ENCODE results near the gene ACP5. TPM values are rescaled to one million over a fixed set of nuclear protein-coding genes. Genes with fewer than 3 reads are reported as not detected.

ACP5 gene
- total RNA-seq, 2 donors from 2014 or later = 20.3 to 30.0 TPM

DNA sequence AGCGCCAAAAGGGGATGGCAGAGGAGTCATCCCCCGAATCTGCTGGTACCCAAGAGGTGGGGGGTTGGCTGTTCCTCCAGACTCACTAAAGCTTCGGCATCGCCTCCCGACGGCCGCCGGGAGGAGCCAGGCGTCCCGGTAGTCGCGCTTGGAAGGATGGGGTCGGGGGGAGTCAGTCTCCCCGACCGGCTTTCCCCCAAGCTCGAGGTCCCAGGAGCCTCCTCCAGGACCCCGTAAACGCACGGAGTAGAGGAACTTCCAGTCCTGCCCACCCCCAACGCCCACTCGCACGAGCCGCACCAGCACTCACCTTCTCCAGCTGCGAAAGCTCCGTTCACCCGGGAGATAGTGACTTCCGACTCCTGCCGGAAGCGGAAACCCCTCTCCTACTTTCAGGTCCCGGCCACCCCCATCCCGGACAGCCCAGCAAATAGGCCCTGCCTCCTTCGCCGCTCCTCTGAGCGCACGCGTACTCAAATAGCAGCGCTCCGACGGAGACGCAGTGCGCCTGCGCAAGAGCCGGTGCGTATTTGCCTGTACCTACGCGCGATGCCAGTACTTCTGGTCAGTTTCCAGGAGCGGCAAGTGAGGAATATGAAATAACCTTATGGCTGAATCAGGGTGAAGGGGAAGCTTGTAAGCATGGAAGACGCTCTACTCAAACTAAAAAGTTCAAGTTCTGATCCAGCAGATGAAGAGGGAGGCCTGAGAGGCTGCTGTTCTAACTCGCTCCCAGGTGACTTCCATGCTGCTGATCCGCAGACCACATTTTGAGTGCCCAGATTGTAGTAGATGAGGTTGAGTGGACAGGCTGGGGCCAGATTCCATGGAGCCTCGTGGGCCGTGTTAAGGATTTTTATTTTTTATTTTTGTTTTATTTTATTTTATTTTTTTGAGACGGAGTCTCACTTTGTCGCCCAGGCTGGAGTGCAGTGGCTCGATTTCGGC lies 18.3 kb downstream of the ACP5 start, which contains the start of gene ELOF1:
ELOF1 (minus strand) TSS at position 350 of the 948 bp plus-strand sequence. CDS start 4,883 bp downstream, outside the sequence.
- DNase-seq (ENCODE audit: low spot score in 2 of 2) (peak; percentile 97 to 99), ATAC-seq (peak; percentile 92 to 95)
- H3K36me3 Mint-ChIP-seq = peaks cover 21% of the 10 kb centered on the region in 2 donors
- H3K27ac Mint-ChIP-seq = peak within 1 kb of the TSS; percentile 95 to 98
- no peaks in the 10 kb centered on the region for H3K9me3 Mint-ChIP-seq

DNA sequence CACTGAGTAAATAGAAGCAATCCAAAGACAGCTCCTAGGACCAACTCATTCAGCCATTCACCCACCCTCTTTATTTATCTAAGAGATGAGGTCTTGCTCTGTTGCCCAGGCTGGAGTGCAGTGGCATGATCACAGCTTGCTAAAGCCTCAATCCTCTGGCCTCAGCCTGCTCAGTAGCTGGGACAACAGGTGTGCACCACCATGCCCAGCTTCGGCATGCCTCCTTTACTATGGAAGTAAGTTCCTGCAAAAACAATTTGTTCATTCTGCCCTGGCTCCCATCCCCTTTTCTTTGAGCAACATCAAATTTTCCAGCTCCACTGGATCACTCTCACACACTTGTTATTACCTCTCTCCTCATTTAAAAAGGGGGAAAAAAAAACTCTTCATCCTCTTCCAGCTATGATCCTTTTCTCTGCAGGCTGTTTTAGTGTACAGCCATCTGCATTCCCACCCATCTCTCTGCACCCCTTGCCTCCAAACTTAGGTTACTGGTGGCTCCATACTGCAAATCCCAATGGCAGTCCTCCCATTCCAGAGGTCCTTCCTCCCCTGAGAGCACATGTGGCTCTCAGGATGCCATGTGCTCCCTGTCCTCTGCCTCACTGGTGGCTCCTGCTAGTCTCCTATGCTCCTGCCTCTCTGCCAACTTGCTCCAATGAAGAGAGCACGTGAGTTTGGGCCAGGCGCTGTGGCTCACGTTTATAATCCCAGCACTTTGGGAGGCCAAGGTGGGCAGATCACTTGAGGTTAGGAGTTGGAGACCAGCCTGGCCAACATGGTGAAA lies 20.6 kb downstream of the ACP5 start:
- H3K27ac Mint-ChIP-seq = peak overlapping the region; percentile 23 to 52
- no peaks in the 10 kb centered on the region for H3K9me3 Mint-ChIP-seq
- ATAC-seq = no peak
- H3K36me3 Mint-ChIP-seq = peaks cover 21% of the 10 kb centered on the region in 2 donors
- no peak for DNase-seq (ENCODE audit: low spot score in 2 of 2)

- Mint-ChIP-seq H3K9me3 (no peaks in the 10 kb centered on the region), H3K27ac (peak overlapping the region in 1 of 2 donors; percentile 11), H3K36me3 (peaks cover 17 to 21% of the 10 kb centered on the region in 2 donors)
- DNase-seq (ENCODE audit: low spot score in 2 of 2) (no peak), ATAC-seq (no peak)
Observed at GRCh38 chr19:11555246-11555645, 22.2 kb downstream of the ACP5 start.

DNA sequence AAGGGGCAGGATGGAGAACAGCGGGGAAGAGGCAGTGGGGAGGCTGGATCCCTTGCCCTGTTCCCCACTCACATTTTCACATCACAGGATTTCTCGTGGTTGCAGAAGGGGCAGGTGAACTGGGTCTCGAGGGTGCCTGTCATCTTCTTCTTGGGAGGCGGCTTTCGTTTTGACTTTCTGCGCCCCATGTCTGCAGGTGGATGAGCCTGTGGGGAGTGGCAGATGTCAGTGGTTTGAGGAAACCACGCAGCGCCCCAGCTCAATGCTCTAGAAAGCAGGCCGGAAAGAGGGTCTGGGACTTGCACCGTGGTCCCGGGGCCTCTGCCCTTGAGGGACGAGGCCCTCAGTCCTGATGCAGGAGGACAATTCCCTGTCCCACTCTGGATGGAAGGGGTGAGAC lies 23.3 kb downstream of the ACP5 start:
- no peaks in the 10 kb centered on the region for H3K9me3 Mint-ChIP-seq
- H3K36me3 Mint-ChIP-seq = peaks cover 12 to 17% of the 10 kb centered on the region in 2 donors
- no peak for DNase-seq (ENCODE audit: low spot score in 2 of 2)
- H3K27ac Mint-ChIP-seq = peak overlapping the region in 1 of 2 donors; percentile 66
- no peak for ATAC-seq

- no peaks in the 10 kb centered on the region for H3K9me3 Mint-ChIP-seq
- peaks cover 2 to 13% of the 10 kb centered on the region in 2 donors for H3K36me3 Mint-ChIP-seq
- H3K27ac Mint-ChIP-seq = no peak overlapping the region
- DNase-seq (ENCODE audit: low spot score in 2 of 2) (no peak), ATAC-seq (no peak)
Observed at GRCh38 chr19:11552666-11553372, 24.6 kb downstream of the ACP5 start.

- DNase-seq (ENCODE audit: low spot score in 2 of 2) = no peak
- ATAC-seq = peak in 1 of 2 donors; percentile 42
- H3K27ac Mint-ChIP-seq = no peak overlapping the region
- peaks cover 0 to 8% of the 10 kb centered on the region in 2 donors for H3K36me3 Mint-ChIP-seq
- no peaks in the 10 kb centered on the region for H3K9me3 Mint-ChIP-seq
Observed at GRCh38 chr19:11551603-11552235, 25.7 kb downstream of the ACP5 start.

GRCh38 chr19:11550265-11550664 lies 27.2 kb downstream of the ACP5 start:
- DNase-seq (ENCODE audit: low spot score in 2 of 2) (no peak), ATAC-seq (no peak)
- Mint-ChIP-seq H3K36me3 (peaks cover 0 to 2% of the 10 kb centered on the region in 2 donors), H3K27ac (no peak overlapping the region), H3K9me3 (no peaks in the 10 kb centered on the region)

DNA sequence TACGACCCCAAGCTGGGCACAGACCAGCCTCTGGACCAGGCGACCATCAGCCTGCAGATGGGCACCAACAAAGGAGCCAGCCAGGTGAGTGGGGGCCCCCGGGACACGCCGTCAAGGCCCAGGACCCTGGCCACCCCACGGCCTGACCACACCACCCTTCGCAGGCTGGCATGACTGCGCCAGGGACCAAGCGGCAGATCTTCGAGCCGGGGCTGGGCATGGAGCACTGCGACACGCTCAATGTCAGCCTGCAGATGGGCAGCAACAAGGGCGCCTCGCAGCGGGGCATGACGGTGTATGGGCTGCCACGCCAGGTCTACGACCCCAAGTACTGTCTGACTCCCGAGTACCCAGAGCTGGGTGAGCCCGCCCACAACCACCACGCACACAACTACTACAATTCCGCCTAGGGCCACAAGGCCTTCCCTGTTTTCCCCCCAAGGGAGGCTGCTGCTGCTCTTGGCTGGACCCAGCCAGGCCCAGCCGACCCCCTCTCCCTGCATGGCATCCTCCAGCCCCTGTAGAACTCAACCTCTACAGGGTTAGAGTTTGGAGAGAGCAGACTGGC lies 28.0 kb downstream of the ACP5 start:
- Mint-ChIP-seq H3K36me3 (no peaks in the 10 kb centered on the region), H3K9me3 (no peaks in the 10 kb centered on the region), H3K27ac (no peak overlapping the region)
- no peak for ATAC-seq
- no peak for DNase-seq (ENCODE audit: low spot score in 2 of 2)

GRCh38 chr19:11547929-11548700 lies 29.3 kb downstream of the ACP5 start:
- DNase-seq (ENCODE audit: low spot score in 2 of 2) (no peak), ATAC-seq (no peak)
- H3K27ac Mint-ChIP-seq = no peak overlapping the region
- H3K9me3 Mint-ChIP-seq = no peaks in the 10 kb centered on the region
- no peaks in the 10 kb centered on the region for H3K36me3 Mint-ChIP-seq

DNA sequence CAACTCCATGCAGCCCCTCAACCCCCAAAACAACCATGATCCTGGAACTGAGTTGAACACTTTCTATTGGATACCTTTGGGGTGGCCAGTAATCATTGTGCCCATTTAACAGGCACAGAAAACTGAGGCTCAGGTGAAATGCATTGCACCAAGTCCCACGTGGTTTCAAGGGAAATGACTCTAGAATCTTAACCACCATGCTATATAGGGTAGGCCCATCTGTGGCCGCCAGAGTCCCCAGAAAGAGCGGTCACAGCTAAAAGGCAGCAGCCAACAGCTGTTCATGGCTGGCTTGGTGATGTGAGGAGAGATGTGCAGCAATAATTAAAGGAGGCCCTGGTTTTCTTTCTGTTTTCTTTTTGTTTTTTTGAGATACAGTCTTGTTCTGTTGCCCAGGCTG lies 36.2 kb downstream of the ACP5 start:
- no peak overlapping the region for H3K27ac Mint-ChIP-seq
- H3K9me3 Mint-ChIP-seq = no peaks in the 10 kb centered on the region
- ATAC-seq = no peak
- no peak for DNase-seq (ENCODE audit: low spot score in 2 of 2)
- no peaks in the 10 kb centered on the region for H3K36me3 Mint-ChIP-seq

- Mint-ChIP-seq H3K27ac (no peak overlapping the region), H3K9me3 (no peaks in the 10 kb centered on the region), H3K36me3 (no peaks in the 10 kb centered on the region)
- DNase-seq (ENCODE audit: low spot score in 2 of 2) (no peak), ATAC-seq (no peak)
Observed at GRCh38 chr19:11540645-11541044, 36.8 kb downstream of the ACP5 start.

GRCh38 chr19:11539495-11540365 lies 37.7 kb downstream of the ACP5 start:
- Mint-ChIP-seq H3K27ac (no peak overlapping the region), H3K9me3 (no peaks in the 10 kb centered on the region), H3K36me3 (no peaks in the 10 kb centered on the region)
- no peak for DNase-seq (ENCODE audit: low spot score in 2 of 2)
- no peak for ATAC-seq

- H3K27ac Mint-ChIP-seq = no peak within 1 kb of the TSS
- H3K9me3 Mint-ChIP-seq = no peaks in the 10 kb centered on the region
- DNase-seq (ENCODE audit: low spot score in 2 of 2) (no peak), ATAC-seq (no peak)
- H3K36me3 Mint-ChIP-seq = no peaks in the 10 kb centered on the region
Observed at GRCh38 chr19:11538232-11539036, 39.0 kb downstream of the ACP5 start, which contains the start of gene CNN1. TSS of gene CNN1 (plus strand) at chr19:11538851. CDS start at chr19:11538928, 77 bp downstream.
